Measurements from ENCODE around the gene REST. TPM values are rescaled to one million over a fixed set of nuclear protein-coding genes. Genes with fewer than 3 reads are reported as not detected.
A peak's percentile ranks its signal among the peaks of the same experiment; 100 is the strongest.

REST gene
- total RNA-seq, 2 donors from 2014 or later: 88.2 to 92.2 TPM

- Histone ChIP-seq H3K4me3 (ENCODE audit: low read length) (peak within 1 kb of the TSS; percentile 89), H3K27me3 (ENCODE audit: control insufficient read depth, insufficient read depth, low read length, poor library complexity, severe bottlenecking) (no peaks in the 10 kb centered on the region), H3K9me3 (ENCODE audit: control insufficient read depth, low read length) (peaks cover 19% of the 10 kb centered on the region), H3K4me1 (ENCODE audit: control insufficient read depth, insufficient read depth, low read length) (no peaks in the 10 kb centered on the region), H3K36me3 (ENCODE audit: control insufficient read depth, insufficient read depth, low read length) (peaks cover 29% of the 10 kb centered on the region), H3K9ac (ENCODE audit: extremely low read depth, low read length, poor library complexity, severe bottlenecking) (peak within 1 kb of the TSS; percentile 89), H3K27ac (ENCODE audit: low read depth, low read length) (peak within 1 kb of the TSS; percentile 81)
- DNase-seq: peak; percentile 99
- Mint-ChIP-seq H3K36me3 (ENCODE audit: low read depth) (peaks cover 31% of the 10 kb centered on the region), H3K4me3 (peak within 1 kb of the TSS; percentile 92), H3K4me1 (peaks cover 8% of the 10 kb centered on the region), H3K27me3 (ENCODE audit: insufficient read depth) (no peaks in the 10 kb centered on the region), H3K9me3 (peaks cover 11% of the 10 kb centered on the region), H3K27ac (peak within 1 kb of the TSS; percentile 94)
- WGBS, 2 experiments (ENCODE audit: insufficient coverage in 1 of 2, insufficient read length in 1 of 2): 2 to 4% methylated on average over 27 to 51 of the region's 51 CpGs
- TF ChIP-seq CTCF (conservative IDR thresholded peaks at IDR 0.05): no peak
Measured at GRCh38 chr4:56977321-56978012, 69.8 kb downstream of the REST start, which contains the start of gene NOA1. TSS of gene NOA1 (minus strand) at chr4:56977606. CDS start at chr4:56977585, 21 bp downstream.

- H3K36me3 Mint-ChIP-seq (ENCODE audit: low read depth): peaks cover 17% of the 10 kb centered on the region
- H3K27ac ChIP-seq (ENCODE audit: low read depth, low read length): peak within 1 kb of the TSS; percentile 81
- H3K4me1 ChIP-seq (ENCODE audit: control insufficient read depth, insufficient read depth, low read length): no peaks in the 10 kb centered on the region
- peak within 1 kb of the TSS; percentile 92 for H3K4me3 Mint-ChIP-seq
- TF ChIP-seq CTCF (conservative IDR thresholded peaks at IDR 0.05): no peak
- H3K9me3 ChIP-seq (ENCODE audit: control insufficient read depth, low read length): peaks cover 5% of the 10 kb centered on the region
- H3K27ac Mint-ChIP-seq: peak within 1 kb of the TSS; percentile 99
- peaks cover 15% of the 10 kb centered on the region for H3K36me3 ChIP-seq (ENCODE audit: control insufficient read depth, insufficient read depth, low read length)
- H3K27me3 Mint-ChIP-seq (ENCODE audit: insufficient read depth): no peaks in the 10 kb centered on the region
- peaks cover 8% of the 10 kb centered on the region for H3K4me1 Mint-ChIP-seq
- H3K4me3 ChIP-seq (ENCODE audit: low read length): peak within 1 kb of the TSS; percentile 89
- DNase-seq: peak; percentile 99
- H3K27me3 ChIP-seq (ENCODE audit: control insufficient read depth, insufficient read depth, low read length, poor library complexity, severe bottlenecking): no peaks in the 10 kb centered on the region
- H3K9ac ChIP-seq (ENCODE audit: extremely low read depth, low read length, poor library complexity, severe bottlenecking): peak within 1 kb of the TSS; percentile 89
- H3K9me3 Mint-ChIP-seq: no peaks in the 10 kb centered on the region
- 0% methylated on average over 20 to 37 of the region's 37 CpGs for WGBS, 2 experiments (ENCODE audit: insufficient coverage in 1 of 2, insufficient read length in 1 of 2)
Measured at GRCh38 chr4:56978750-56979303, 71.1 kb downstream of the REST start, which contains the start of gene POLR2B. TSS of gene POLR2B (plus strand) at chr4:56978896. CDS start at chr4:56978986, 90 bp downstream.

GRCh38 chr4:56979421-56980072 lies 71.8 kb downstream of the REST start:
- no peaks in the 10 kb centered on the region for H3K4me1 ChIP-seq (ENCODE audit: control insufficient read depth, insufficient read depth, low read length)
- H3K27ac Mint-ChIP-seq: peak overlapping the region; percentile 99
- peak overlapping the region; percentile 89 for H3K9ac ChIP-seq (ENCODE audit: extremely low read depth, low read length, poor library complexity, severe bottlenecking)
- peaks cover 13% of the 10 kb centered on the region for H3K36me3 Mint-ChIP-seq (ENCODE audit: low read depth)
- no peaks in the 10 kb centered on the region for H3K27me3 ChIP-seq (ENCODE audit: control insufficient read depth, insufficient read depth, low read length, poor library complexity, severe bottlenecking)
- no peak for TF ChIP-seq CTCF (conservative IDR thresholded peaks at IDR 0.05)
- H3K4me1 Mint-ChIP-seq: peaks cover 8% of the 10 kb centered on the region
- H3K27ac ChIP-seq (ENCODE audit: low read depth, low read length): no peak overlapping the region
- H3K9me3 ChIP-seq (ENCODE audit: control insufficient read depth, low read length): no peaks in the 10 kb centered on the region
- H3K4me3 Mint-ChIP-seq: peak overlapping the region; percentile 92
- H3K4me3 ChIP-seq (ENCODE audit: low read length): peak overlapping the region; percentile 89
- WGBS, 2 experiments (ENCODE audit: insufficient coverage in 1 of 2, insufficient read length in 1 of 2): 12 to 15% methylated on average over 12 to 21 of the region's 21 CpGs
- peaks cover 15% of the 10 kb centered on the region for H3K36me3 ChIP-seq (ENCODE audit: control insufficient read depth, insufficient read depth, low read length)
- H3K27me3 Mint-ChIP-seq (ENCODE audit: insufficient read depth): no peaks in the 10 kb centered on the region
- no peaks in the 10 kb centered on the region for H3K9me3 Mint-ChIP-seq
- DNase-seq: peak; percentile 68

Data from endodermal cell (in vitro differentiated cells).